ENCODE data around the gene GOLGA8K.
"Not testable (repeated sequence)": the region's sequence is repeated elsewhere in the genome, so short reads cannot be mapped to it uniquely, and the experiment has no call there.

- not testable (repeated sequence) for TF ChIP-seq EZH2phosphoT487 (IDR thresholded peaks at IDR 0.05; ENCODE audit: insufficient read depth, low read depth); EZH2 (IDR thresholded peaks at IDR 0.05; ENCODE audit: insufficient read depth, poor library complexity, severe bottlenecking)
Measured at GRCh38 chr15:32374185-32374584, 28.9 kb downstream of the GOLGA8K start.

Measured in GM23248 (cell line).